Suppressor macrophage treated with lipopolysaccharide for 1 hour (primary cell): ENCODE data around the gene AIF1.

Experiments used
- DNase-seq, 3 donors: peaks; one replicate each; pipeline ENCODE4 v3.0.0-alpha.2; 2020 to 2022

AIF1 gene

DNA sequence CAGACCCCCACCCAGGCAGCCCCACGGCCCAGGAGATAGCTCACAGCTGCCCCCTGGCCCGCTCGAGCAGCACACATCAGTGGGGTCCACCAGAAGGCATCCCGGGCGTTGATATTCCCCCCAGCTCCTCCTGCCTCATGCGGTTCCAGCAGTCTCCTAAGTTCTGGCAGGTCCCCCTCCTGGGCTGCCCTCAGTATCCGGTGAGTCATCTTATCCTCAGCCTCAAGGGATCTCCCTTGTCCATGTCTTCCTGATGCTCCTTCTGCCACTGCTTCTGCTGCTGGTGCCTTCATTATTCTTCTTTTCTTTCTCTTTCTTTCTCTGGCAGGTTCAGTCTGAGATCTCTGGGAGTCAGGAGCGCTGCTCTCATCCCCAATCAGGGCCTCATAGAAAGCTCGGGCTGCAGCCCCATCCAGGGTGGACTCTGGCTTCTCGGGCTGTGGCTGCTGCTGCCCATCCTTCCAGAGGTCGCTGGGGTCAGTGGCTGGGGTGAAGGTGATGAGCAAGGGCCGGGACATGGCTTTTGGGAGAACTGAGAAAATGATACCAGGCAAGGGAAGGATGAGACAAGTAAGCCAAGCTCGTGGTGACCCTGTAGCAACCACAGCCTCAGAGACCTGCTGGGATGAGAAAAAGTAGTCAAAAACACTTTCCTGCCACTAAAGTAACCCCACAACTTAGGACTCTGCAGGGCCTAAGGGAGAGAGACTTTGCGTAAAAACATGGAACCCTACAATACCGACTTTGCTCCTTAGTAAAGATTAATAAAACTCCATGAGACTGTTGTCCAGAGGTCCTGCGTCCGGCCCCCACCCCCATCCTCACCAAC, 49.1 kb downstream of the AIF1 start:
- peak; percentile 46 to 59 (median 48) for DNase-seq

- peak; percentile 95 to 97 (median 97) for DNase-seq
Observed at GRCh38 chr6:31664790-31665500, 49.9 kb downstream of the AIF1 start, which contains the start of gene GPANK1. GPANK1 (minus strand) TSS chr6:31664997; CDS start chr6:31664478, 519 bp downstream.

- peak; percentile 98 to 99 (median 98) for DNase-seq
Observed at GRCh38 chr6:31665501-31666336, 50.7 kb downstream of the AIF1 start, which contains the start of gene CSNK2B. CSNK2B (plus strand) TSS chr6:31666080; CDS start chr6:31666832, 752 bp downstream.

DNA sequence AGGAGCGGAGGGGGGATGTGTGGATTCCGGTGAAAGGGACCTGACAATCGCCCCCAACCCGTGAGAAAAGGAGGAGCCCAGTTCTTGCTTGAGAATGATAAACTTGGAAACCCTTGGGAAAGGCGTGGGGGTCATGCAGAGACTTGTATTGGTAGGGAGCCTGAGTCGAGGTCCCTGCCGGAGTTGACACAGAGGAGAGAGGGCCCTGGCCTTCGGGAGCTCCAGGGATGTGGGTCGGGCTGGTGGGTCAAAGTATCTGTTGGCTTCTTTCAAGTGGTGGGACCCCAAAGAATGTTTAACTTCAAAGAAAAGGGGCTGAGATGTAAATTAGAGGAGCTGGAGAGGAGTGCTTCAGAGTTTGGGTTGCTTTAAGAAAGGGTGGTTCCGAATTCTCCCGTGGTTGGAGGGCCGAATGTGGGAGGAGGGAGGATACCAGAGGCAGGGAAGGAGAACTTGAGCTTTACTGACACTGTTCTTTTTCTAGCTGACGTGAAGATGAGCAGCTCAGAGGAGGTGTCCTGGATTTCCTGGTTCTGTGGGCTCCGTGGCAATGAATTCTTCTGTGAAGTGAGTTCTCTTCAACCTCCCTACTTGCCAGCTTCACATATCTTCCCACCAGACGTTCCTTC, 51.4 kb downstream of the AIF1 start:
- DNase-seq, result peak; percentile 69 to 74 (median 72)
